H1 (cell line): Measurements from ENCODE around the gene LHFPL6. TPM values are rescaled to one million over a fixed set of nuclear protein-coding genes. Genes with fewer than 3 reads are reported as not detected.

Experiments
- CBX5 ChIP-seq: fragments of 300-800, 300-1000 bp; sonication (generic); IDR thresholded peaks from 2 replicates; pipeline ENCODE4 v1.7.1; 2016; ENCODE audit warnings: antibody characterized with exemption, low read length, low read depth
- EZH2 ChIP-seq: fragments of 200-600 bp; sonication (generic); IDR thresholded peaks from 2 replicates; pipeline ENCODE4 v1.7.1; 2012; ENCODE audit warnings: low read depth, mild to moderate bottlenecking, moderate library complexity, low read length, inconsistent platforms; ENCODE audit not compliant: severe bottlenecking
- HDAC2 ChIP-seq, 2 experiments: fragments of 300-600 bp in 1 of 2; sonication (generic) in 1 of 2; IDR thresholded peaks; 2 replicates each; pipeline ENCODE4 v1.6.1; 2011 to 2012; ENCODE audit warnings: low read depth in 2 of 2, low read length in 2 of 2, mild to moderate bottlenecking in 2 of 2, moderate library complexity in 2 of 2, borderline replicate concordance in 1 of 2, inconsistent platforms in 1 of 2
- KDM5A ChIP-seq: fragments of 200-600 bp; IDR thresholded peaks from 2 replicates; pipeline ENCODE4 v1.7.1; 2012; ENCODE audit warnings: mild to moderate bottlenecking, low read length, inconsistent platforms, mixed read lengths
- SIRT6 ChIP-seq: IDR thresholded peaks from one replicate; pipeline ENCODE4 v1.7.1; 2012; ENCODE audit warnings: low read length, inconsistent platforms
- SIX5 ChIP-seq: IDR thresholded peaks from 2 replicates; pipeline ENCODE4 v1.6.1; 2011; ENCODE audit warnings: mild to moderate bottlenecking, low read depth, low read length
- SP2 ChIP-seq: IDR thresholded peaks from 2 replicates; pipeline ENCODE4 v1.6.1; 2012; ENCODE audit warnings: mild to moderate bottlenecking, low read length, inconsistent platforms
- SRF ChIP-seq: IDR thresholded peaks from 2 replicates; pipeline ENCODE4 v1.6.1; 2011; ENCODE audit warnings: mild to moderate bottlenecking, low read depth, low read length, moderate library complexity
- ZNF274 ChIP-seq: IDR thresholded peaks from 2 replicates; pipeline ENCODE4 v1.7.0; 2012; ENCODE audit warnings: low read length, borderline replicate concordance; ENCODE audit errors: extremely low read depth
- polyA plus RNA-seq, 7 experiments: library from polyadenylated mRNA; depleted of rRNA in 3 of 7; stranded (reverse) in 5 of 7; unstranded in 2 of 7; fragments of >200 nt in 5 of 7; fragments of 200-250 nt in 2 of 7; gene quantifications; 1 replicate in 5 of 7; 2 replicates in 1 of 7; 4 replicates in 1 of 7; pipeline versions ENCODE4 v1.2.1 to v1.2.3, GENCODE V29; 2011 to 2013; ENCODE audit warnings: missing spikeins in 2 of 7, mixed read lengths in 2 of 7
- total RNA-seq: library from RNA; stranded (reverse); fragmentation: NEBNext Ultra II Directional; extraction: Animal tissue kit (Norgen Biotek cat#: 25700); gene quantifications from 2 replicates; pipeline ENCODE4 v1.2.1, GENCODE V29; 2021

Gene LHFPL6
- total and polyA plus RNA-seq, 2 of the 8 experiments (the other 6 are each of a cell fraction or from before 2014, with no cell fraction given) = 7.6 to 17.0 TPM

GRCh38 chr13:39432196-39432595 is 170.8 kb downstream of the LHFPL6 start (continued):
- no peak for TF ChIP-seq ZNF274
- TF ChIP-seq SP2 = no peak
- no peak for TF ChIP-seq SRF
- no peak for TF ChIP-seq CBX5
- TF ChIP-seq KDM5A = no peak
- no peak for TF ChIP-seq SIX5
- TF ChIP-seq EZH2 = no peak
- no peak for TF ChIP-seq SIRT6
- TF ChIP-seq HDAC2 (IDR thresholded peaks at IDR 0.05; ENCODE audit: borderline replicate concordance in 1 of 2, low read depth in 2 of 2, low read length in 2 of 2) = no peak
